HL-60 (cell line): ENCODE results near the gene EFHC1.

ENCODE experiments used
- CTCF ChIP-seq: IDR thresholded peaks from one replicate; pipeline ENCODE4 v1.5.1; 2011; ENCODE audit warnings: low read length, control low read depth, inconsistent platforms; ENCODE audit not compliant: insufficient read depth
- POLR2AphosphoS5 ChIP-seq: IDR thresholded peaks from 2 replicates; pipeline ENCODE4 v1.6.1; 2012; ENCODE audit warnings: low read depth

GRCh38 chr6:52377538-52378221 lies 42.5 kb upstream of the EFHC1 start:
- no peak for TF ChIP-seq CTCF
- no peak for TF ChIP-seq POLR2AphosphoS5
